ENCODE measurements around the gene FAF2. TPM values are rescaled to one million over a fixed set of nuclear protein-coding genes. Genes with fewer than 3 reads are reported as not detected.
"Not testable (repeated sequence)": the region's sequence is repeated elsewhere in the genome, so short reads cannot be mapped to it uniquely, and the experiment has no call there.

Gene FAF2
- total RNA-seq, 1 donor from 2014 or later, result 47.2 TPM

DNA sequence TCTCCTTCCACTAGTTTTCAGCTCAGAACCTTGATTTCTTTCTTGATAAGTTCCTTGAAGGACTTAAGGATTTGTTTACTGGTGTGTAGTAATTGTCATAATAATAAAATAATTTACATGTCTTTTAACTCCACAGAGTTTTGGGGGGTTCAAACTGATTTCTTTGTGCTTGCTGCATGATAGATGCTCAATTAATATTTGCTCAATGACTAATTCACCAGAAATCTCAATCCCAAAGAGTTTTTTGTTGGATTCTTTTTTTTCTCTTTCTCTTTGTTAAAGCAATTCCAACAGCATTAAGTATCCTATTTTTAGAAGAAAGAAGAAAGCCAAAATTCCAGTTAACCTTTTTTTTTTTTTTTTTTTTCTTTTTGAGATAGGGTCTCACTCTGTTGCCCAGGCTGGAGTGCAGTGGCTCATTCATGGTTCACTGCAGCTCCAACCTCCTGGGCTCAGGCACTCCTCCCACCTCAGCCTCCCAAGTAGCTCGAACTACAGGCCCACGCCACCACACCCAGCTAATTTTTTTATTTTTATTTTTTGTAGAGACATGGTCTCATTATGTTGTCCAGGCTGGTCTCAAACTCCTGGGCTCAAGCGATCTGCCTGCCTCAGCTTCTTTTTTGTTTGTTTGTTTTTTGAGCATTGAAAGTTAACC lies 10.8 kb downstream of the FAF2 start:
- DNase-seq (ENCODE audit: low spot score), result no peak

DNA sequence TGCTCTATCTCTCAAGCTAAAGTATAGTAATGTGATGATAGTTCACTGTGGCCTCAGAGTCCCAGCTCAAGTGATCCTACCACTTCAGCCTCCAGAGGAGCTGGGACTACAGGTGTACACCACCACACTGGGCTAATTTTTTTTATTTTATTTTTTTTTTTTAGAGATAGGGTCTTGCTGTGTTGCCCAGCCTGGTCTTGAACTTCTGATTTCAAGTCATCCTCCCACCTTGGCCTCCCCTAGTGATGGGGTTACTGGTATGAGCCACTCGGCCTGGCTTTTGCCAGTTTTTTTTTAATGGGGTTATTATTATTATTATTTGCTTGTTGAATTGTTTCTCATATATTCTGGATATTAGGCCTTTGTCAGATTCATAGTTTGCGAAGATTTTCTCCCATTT lies 13.2 kb downstream of the FAF2 start:
- DNase-seq (ENCODE audit: low spot score), result no peak

DNA sequence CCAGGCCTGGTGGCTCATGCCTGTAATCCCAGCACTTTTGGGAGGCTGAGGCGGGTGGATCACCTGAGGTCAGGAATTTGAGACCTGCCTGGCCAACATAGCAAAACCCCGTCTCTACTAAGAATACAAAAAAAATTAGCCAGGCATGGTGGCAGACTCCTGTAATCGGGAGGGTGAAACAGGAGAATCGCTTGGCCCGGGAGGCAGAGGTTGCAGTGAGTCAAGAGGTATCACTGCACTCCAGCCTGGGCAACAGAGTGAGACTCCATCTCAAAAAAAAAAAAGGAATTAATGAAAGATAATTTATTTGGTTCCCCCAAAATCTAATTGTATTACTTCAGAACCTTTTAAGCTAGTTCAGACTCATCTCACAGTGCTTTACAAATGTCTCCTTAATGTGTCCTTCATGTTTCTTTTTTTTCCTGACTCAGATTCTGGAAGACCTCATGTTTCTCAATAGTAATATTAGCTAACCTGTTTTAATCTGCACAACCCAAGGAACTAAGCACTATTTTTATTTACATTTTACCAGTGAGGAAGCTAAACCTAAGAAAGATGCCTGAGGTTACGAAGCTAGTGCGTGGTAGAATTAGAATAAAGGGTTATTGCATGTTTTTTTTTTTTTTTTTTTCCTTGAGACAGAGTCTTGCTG lies 15.1 kb downstream of the FAF2 start:
- no peak for DNase-seq (ENCODE audit: low spot score)

DNA sequence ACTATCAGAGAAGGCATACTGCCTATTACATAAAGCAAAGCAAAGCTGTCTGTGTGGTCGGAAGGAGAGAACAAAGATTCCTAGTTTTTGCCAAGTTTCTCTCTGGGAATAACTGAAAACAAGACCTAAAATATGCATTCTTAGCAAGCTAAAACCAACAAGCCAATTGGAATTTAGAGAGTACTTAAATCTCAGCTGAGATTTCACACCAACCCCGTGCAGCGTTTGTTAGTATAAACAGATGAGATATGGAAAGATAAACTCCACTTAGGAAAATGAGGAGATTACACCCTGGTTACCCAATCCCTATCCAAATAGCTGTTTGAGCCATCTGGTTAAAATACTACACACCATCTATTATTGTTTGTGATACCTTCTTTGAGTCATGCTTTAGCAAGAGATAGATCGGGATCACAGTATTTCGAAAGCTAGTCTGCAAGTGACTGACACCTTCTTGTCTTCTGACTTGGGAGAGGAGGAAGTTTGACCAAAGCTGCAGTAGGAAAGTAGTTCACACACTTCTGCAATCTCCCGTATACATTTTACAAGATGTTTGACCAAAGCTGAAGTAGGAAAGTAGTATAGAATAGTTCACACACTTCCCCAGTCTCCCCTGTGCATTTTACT lies 18.2 kb downstream of the FAF2 start:
- no peak for DNase-seq (ENCODE audit: low spot score)

DNA sequence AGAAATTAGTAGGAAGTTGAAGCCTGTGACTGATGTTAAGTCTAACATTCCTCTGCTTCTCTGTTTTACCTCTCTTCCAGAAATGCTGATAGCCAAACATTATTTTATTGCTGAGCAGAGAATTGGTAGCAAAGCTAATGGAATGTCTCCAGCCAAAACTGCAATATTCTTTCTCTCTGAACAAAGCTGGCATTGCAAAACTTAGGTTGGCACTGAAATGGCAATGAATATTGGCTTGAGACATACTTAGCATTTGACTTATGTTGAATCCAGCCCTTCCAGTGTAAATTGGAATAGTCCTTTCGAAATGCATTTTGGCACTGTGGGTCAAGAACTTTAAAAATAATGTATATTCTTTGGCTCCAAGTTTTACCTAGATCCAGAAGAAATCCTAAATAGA lies 21.1 kb downstream of the FAF2 start:
- DNase-seq (ENCODE audit: low spot score), result no peak

DNA sequence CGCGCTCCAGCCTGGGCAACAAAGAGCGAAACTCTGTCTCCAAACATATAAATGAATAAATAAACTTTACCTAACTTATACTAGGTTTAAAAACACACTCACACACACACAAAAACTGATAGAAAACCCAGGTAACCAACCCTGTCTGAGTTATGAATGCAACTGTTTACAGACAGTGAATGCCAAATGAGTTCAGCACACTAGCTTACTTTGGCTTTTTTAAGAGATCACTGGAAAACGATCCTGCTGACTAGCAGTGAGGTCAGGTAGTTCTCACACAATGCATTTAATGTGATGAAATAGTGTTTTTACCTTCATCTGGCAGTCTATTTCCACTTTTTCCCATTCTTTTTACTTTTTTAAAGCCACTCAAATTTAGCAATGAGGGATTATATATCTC lies 22.4 kb downstream of the FAF2 start:
- no peak for DNase-seq (ENCODE audit: low spot score)

DNA sequence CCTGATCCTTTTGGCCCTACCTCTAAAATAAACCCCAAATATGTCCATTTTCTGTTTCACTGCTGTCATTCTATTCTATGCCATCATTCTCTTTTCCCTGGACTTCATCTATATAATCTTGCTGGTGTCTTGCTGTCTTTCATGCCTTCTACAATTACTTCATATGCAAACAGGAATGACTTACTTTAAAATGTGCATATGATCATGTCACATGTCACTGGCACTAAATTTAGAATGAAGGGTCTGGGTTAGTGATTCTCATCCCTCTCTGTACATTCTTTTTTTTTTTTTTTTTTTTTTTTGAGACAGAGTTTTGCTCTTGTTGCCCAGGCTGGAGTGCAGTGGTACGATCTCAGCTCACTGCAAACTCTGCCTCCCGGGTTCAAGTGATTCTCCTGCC lies 22.9 kb downstream of the FAF2 start:
- no peak for DNase-seq (ENCODE audit: low spot score)

DNA sequence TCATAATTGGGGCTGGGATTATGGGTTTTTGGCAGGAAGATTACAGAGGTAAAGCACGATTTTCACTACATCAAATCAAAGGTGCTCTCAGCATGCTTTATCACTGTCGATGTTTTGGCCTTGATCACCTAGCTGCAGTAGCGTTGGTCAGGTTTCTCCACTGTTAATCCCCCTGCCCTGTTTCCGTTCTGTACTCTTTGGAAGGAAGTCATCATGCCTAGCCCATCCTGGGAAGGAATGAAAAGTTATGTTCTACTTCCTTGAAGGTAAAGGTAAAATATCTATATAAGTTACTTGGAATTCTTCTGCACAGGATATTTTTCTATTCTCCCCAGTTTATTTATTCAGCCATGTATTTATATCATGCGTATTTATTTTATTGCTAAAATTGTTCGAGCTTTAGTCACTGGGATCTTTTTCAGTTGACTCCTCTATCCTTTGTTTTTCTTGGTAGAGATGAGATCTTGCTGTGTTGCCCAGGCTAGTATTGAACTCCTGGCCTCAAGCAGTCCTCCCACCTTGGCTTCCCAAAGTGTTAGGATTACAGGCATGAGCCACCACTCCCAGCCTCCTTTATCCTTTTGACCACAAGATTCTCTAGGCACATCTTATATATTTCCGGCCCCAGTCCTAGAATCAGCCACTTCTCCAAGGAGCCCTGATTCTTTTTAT lies 25.3 kb downstream of the FAF2 start:
- DNase-seq (ENCODE audit: low spot score), result no peak

DNA sequence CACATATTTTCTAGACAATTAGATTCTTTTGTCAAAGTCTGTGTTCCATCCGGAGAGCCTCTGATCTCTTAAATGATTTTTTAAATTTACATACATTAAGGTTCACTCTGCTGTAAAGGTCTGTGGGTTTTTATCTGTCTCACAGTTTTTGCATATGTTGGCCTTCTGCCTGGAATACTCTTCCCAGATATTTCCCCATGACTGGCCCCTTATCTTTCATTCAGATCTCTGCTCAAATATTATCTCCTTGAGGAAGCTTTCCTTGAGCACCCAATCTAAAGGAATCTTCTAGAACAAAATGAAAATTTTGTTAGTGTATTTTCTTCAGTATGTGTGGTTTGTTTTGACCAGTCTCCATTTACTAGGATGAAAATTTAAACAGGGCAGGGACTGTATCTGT lies 26.3 kb downstream of the FAF2 start:
- no peak for DNase-seq (ENCODE audit: low spot score)

DNA sequence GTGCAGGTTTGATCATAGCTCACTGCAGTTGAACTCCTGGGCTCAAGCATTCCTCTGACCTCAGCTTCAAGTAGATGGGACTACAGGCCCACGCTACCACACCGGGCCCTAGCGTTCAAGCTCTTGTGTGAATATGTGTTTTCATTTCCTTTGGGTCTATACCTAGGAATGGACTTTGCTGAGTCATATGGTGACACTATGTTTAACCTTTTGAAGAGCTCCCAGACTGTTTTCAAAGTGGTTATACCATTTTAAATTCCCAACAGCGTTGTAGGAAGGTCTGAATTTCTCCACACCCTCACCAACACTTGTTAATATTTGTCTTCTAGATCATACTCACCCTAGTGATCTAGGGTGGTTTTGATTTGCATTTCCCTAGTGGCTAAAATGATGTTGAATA lies 33.5 kb downstream of the FAF2 start:
- DNase-seq (ENCODE audit: low spot score), result no peak

DNA sequence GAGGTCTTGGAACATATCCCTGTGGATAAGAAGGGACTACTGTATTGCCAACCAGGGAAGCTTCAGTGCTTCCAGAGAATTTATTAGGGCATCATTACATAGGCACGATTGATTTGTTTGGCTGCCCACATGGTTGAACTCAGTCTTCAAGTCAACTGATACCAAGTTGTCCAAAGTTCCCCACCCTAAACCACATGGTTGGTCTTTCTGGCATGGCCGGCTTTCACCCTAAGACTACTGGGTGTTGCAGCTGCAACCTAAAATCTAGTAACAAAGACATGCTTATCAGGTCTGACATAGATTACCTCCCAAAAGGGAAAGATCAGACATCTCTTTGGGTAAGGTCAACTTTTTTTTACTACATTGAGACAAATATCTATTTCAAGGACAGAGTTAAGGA lies 37.0 kb downstream of the FAF2 start:
- no peak for DNase-seq (ENCODE audit: low spot score)

DNA sequence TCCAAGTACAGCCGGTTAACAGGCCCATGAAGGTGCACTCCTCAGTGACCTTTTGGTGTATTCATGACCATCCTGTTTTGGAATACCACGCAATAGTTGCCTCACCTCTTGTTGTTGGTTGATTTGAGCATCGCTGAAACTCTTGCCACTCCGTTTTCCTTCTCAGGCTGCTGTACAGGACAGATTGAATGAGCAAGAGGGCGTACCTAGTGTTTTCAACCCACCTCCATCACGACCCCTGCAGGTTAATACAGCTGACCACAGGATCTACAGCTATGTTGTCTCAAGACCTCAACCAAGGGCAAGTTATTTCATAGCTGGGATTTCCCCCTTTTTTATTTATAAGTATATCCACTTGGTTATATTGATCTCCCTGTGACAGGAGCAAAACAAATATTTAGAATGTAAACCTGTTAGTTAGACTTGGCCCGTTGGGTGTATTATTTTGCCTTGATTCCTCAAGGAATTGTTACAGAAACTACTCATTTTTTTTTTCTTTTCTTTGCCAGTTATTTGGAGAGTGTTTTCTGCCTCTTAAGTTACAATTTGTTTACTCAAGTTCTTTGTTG lies 38.1 kb downstream of the FAF2 start:
- DNase-seq (ENCODE audit: low spot score), result no peak

DNA sequence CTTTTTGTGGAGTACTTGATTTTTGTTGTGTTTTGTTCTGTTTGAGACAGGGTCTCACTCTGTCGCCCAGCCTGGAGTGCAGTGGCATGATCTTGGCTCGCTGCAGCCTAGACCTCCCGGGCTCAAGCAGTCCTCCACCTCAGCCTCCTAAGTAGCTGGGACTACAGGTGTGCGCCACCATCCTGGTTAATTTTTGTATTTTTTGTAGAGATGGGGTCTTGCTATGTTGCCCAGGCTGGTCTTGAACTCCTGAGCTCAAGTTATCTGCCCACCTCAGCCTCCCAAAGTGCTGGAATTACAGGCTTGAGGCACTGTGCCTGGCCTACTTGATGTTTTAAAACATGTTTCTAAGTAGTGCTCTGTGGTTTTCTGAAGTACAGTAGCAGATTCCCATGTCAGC lies 39.0 kb downstream of the FAF2 start:
- DNase-seq (ENCODE audit: low spot score), result not testable (repeated sequence)

DNA sequence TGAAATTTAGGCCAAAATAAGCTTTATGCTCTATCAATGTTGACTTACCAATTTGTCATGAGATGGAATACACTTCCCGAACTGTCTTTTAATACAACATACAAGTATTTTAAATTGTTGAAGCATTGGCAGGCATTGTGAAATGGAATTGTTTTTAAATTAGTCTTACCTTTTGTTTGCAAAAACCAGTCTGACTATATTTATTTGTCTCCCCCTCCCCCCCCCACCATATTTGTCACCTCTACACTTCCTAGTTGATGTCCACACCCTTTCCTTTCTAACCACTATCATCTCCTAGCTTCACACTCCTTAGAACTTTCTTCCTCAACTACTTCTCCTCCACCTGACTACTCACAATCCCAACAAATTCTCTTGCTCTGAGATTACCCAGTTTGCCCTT lies 40.9 kb downstream of the FAF2 start:
- DNase-seq (ENCODE audit: low spot score), result no peak

DNA sequence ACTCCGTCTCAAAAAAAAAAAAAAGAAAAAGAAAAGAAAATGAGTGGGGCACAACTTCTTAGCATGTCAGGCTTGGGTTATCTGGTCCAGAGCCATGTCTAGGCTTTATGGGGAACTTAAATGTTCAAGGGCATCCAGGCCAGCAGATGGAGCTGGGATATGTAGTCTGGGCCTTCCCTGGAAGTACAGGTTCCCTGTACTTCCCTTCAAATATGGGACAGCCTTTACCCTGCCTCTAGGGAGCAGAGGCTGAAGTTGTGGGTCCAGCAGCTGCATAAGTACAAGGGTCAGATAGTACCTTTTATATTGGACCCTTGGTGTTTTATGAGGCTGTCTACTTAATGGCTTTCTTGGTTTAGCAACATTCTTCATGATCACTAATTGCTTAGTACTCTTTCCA lies 42.1 kb downstream of the FAF2 start:
- no peak for DNase-seq (ENCODE audit: low spot score)

DNA sequence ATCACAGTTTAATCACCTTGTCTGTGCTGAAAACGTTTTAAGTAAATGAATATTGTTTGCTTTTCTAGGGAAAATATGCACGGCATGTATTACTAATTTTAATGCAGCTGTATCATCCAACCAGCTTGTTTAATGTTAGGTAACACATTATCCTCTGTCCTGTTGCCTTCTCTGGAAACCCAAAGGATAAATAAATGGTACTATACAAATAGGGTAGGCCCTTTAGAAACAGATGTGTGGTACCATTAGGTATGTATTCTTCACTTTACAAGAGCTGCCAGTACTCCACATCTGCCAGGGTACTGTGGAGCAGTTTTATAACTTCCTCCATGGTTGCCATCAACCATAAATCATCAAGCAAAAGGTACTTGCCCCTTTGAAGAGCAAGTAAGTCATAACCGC lies 42.9 kb downstream of the FAF2 start:
- DNase-seq (ENCODE audit: low spot score), result no peak

DNA sequence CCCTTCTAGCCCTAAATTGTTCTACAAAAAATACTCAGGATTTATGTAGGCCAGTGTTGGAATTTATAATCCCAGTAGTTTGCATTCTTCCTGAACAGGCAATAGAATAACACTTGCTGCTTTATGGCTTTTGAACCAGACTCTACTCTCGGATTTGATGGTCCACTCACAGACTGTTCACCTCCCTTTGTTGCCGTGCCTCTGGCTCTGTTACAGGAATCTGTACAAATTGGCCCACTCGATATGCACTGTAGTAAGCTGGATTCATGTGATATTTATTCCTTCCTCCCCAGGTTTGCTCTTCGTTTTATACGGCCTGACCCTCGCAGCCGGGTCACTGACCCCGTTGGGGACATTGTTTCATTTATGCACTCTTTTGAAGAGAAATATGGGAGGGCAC lies 43.7 kb downstream of the FAF2 start:
- no peak for DNase-seq (ENCODE audit: low spot score)

DNA sequence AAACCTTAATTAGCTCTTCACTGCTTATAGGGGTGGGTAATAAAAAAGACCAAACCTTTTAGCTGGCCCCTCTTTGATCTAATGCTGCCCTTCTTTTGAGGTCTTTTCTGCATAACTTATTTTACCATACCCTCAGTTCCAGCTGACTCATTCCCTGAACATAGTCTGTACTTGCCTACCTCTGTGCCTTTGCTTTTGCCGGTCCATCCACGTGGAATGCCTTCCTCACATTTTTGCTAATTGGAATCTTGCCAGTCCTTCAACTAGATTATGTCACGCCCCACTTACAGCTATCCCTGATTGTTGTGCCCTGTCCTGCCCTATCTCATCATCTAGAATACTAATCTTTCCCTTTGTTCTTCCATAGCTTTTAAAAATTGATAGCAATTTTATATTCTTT lies 44.2 kb downstream of the FAF2 start:
- no peak for DNase-seq (ENCODE audit: low spot score)

DNA sequence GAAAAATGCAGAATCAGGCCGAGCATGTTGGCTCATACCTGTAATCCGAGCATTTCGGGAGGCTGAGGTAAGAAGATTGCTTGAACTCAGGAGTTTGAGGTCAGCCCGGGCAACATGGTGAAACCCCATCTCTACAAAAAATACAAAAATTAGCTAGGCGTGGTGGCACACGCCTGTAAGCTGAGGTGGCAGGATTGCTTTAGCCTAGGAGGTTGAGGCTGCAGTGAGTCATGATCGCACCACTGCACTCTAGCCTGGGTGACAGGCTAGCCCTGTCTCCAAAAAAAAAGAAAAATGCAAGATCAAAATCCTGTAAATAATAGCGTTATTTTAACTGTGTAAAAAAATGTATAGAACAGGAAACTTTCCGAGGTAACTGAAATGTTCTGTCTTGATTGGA lies 49.7 kb downstream of the FAF2 start:
- DNase-seq (ENCODE audit: low spot score), result no peak

DNA sequence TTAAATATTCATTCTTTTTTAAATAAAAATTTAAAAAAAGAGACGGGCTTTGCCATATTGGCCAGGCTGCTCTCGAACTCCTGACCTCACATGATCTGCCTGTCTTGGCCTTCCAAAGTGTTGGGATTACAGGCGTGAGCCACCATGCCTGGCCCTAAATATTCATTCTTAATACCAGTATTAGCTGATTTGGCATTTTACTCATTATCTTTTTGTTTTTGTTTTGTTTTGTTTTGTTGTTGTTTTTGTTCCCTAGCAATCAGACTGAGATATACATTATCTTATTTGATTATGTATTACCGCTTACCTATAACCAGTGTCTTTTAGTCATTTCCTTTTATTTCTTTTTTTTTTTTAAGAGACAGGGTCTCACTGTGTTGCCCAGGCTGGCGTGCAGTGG lies 51.1 kb downstream of the FAF2 start:
- DNase-seq (ENCODE audit: low spot score), result no peak

DNA sequence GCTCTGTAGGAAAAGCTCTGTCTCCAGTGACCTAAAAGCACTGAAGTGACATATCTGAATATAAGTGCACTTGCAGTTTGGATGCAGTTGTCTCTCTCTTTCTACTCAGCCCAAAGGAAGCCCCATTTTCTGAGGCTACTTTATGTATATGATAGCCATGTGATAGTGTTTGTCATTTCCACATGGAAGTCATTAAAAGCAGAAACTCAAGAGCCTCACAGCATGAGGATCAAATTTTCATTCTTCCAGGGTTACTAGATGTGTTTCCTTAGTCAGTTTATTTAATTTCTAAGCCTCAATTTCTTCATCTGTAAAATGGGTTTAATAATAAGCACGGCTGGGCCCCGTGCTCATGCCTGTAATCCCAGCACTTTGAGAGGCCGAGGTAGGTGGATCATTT lies 52.3 kb downstream of the FAF2 start:
- no peak for DNase-seq (ENCODE audit: low spot score)

DNA sequence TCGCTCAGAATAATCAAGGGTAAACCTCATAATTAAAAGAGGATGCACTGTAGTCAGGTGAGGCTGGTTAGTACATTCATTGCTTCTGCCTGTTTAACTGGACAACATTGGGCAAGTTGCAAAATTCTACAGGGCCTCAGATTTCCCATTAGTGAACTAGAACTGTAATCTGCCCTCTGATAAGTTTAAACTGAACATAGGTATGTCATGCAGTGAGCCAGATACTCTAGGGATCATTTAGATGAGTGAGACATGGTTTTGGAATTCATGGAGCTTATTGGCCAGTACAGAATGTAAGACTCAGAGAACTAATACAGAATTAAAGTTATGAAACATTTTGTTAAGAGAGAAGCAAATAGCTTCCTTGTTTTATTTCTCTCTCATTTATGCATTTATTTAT lies 53.1 kb downstream of the FAF2 start:
- DNase-seq (ENCODE audit: low spot score), result peak; percentile 61

DNA sequence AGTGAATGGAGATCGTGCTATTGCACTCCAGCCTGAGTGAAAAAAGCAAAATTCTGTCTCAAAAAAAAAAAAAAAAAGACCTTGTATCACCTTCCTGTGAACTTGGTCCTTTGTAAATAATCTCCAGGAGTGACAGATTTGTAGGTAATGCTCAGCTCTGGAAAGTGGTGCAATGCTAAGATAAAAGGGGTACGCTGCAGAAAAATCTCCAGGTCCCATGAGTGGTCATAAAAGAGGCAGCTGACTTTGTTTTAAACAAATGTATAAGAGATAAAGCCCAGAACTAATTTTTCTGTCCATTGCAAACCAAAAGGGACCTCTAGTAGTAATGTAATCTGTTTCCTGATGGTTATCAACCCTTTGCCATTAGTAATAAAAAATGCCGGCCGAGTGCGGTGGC lies 55.3 kb downstream of the FAF2 start:
- DNase-seq (ENCODE audit: low spot score), result no peak

Data from umbilical cord (tissue), 2 donors.